ENCODE measurements around the gene NLRC5.

NLRC5 gene

GRCh38 chr16:57112403-57113041 lies 123.2 kb downstream of the NLRC5 start:
- H3K4me1 ChIP-seq (ENCODE audit: control insufficient read depth, insufficient read depth, low read length), result peaks cover 3% of the 10 kb centered on the region; the same call in 1 of the 2 replicates

GRCh38 chr16:57113042-57113453 lies 123.7 kb downstream of the NLRC5 start:
- no peaks in the 10 kb centered on the region for H3K9me3 ChIP-seq (ENCODE audit: control insufficient read depth, insufficient read depth, low read depth, low read length)
- peak; percentile 38; the same call in 1 of the 2 replicates for TF ChIP-seq ZNF768 (tag by site-specific recombination; IDR thresholded peaks at IDR 0.05)
- TF ChIP-seq ZNF791 (tag by site-specific recombination; IDR thresholded peaks at IDR 0.05), result no peak
- peaks cover 0 to 3% of the 10 kb centered on the region in 2 experiments; a peak in 1 of 3 replicates for H3K36me3 ChIP-seq (ENCODE audit: control insufficient read depth in 2 of 2, insufficient read depth in 1 of 2, low read length in 2 of 2)
- no peak overlapping the region for H3K27ac ChIP-seq (ENCODE audit: extremely low read depth, low read depth, low read length)
- no peak overlapping the region for H3K4me3 ChIP-seq (ENCODE audit: low read depth, low read length)
- H3K4me1 ChIP-seq (ENCODE audit: control insufficient read depth, insufficient read depth, low read length), result peaks cover 3% of the 10 kb centered on the region; the same call in 1 of the 2 replicates
- POLR2A ChIA-PET, result no interaction called here
- CTCF ChIA-PET, result no interaction called here

More at GRCh38 chr16:57112403-57113041, 123.2 kb downstream of the NLRC5 start:
- TF ChIP-seq ZNF449 (tag by site-specific recombination; IDR thresholded peaks at IDR 0.05) (no peak), KLF9 (tag by site-specific recombination; IDR thresholded peaks at IDR 0.05; ENCODE audit: low read depth) (no peak), ZNF785 (tag by site-specific recombination; IDR thresholded peaks at IDR 0.05) (no peak)
- no peaks in the 10 kb centered on the region for H3K9me3 ChIP-seq (ENCODE audit: control insufficient read depth, insufficient read depth, low read depth, low read length)
- CTCF ChIA-PET, result no interaction called here
- H3K4me3 ChIP-seq (ENCODE audit: low read depth, low read length), result no peak overlapping the region
- no peak overlapping the region for H3K27ac ChIP-seq (ENCODE audit: extremely low read depth, low read depth, low read length)
- POLR2A ChIA-PET, result no interaction called here
- H3K36me3 ChIP-seq (ENCODE audit: control insufficient read depth in 2 of 2, insufficient read depth in 1 of 2, low read length in 2 of 2), result peaks cover 0 to 3% of the 10 kb centered on the region in 2 experiments; a peak in 1 of 3 replicates

- H3K27ac ChIP-seq (ENCODE audit: extremely low read depth, low read depth, low read length), result no peak overlapping the region
- H3K4me3 ChIP-seq (ENCODE audit: low read depth, low read length), result no peak overlapping the region
- H3K4me1 ChIP-seq (ENCODE audit: control insufficient read depth, insufficient read depth, low read length), result no peaks in the 10 kb centered on the region
- peaks cover 0 to 3% of the 10 kb centered on the region in 2 experiments; a peak in 1 of 3 replicates for H3K36me3 ChIP-seq (ENCODE audit: control insufficient read depth in 2 of 2, insufficient read depth in 1 of 2, low read length in 2 of 2)
- ChIA-PET CTCF (no interaction called here), POLR2A (no interaction called here)
- H3K9me3 ChIP-seq (ENCODE audit: control insufficient read depth, insufficient read depth, low read depth, low read length), result no peaks in the 10 kb centered on the region
- TF ChIP-seq TSHZ1 (tag by site-specific recombination; IDR thresholded peaks at IDR 0.05; ENCODE audit: borderline replicate concordance) (no peak), ZNF768 (tag by site-specific recombination; IDR thresholded peaks at IDR 0.05) (peak; percentile 67; the same call in 1 of the 2 replicates), ZEB2 (tag by site-specific recombination; IDR thresholded peaks at IDR 0.05) (no peak)
Measured at GRCh38 chr16:57113664-57114063, 124.3 kb downstream of the NLRC5 start.

GRCh38 chr16:57115168-57115513 lies 125.8 kb downstream of the NLRC5 start:
- Histone ChIP-seq H3K27ac (ENCODE audit: extremely low read depth, low read depth, low read length) (no peak overlapping the region), H3K4me3 (ENCODE audit: low read depth, low read length) (no peak overlapping the region), H3K36me3 (ENCODE audit: control insufficient read depth in 2 of 2, insufficient read depth in 1 of 2, low read length in 2 of 2) (peaks cover 0 to 3% of the 10 kb centered on the region in 2 experiments; a peak in 1 of 3 replicates), H3K4me1 (ENCODE audit: control insufficient read depth, insufficient read depth, low read length) (no peaks in the 10 kb centered on the region), H3K9me3 (ENCODE audit: control insufficient read depth, insufficient read depth, low read depth, low read length) (no peaks in the 10 kb centered on the region)
- POLR2A ChIA-PET, result no interaction called here
- CTCF ChIA-PET, result interaction anchor here (0.6 kb wide), 1 partner anchor 71 kb away, joined by 4 read pairs; the partner anchor contains the start of genes PSME3IP1 and RSPRY1
- TF ChIP-seq HOXC10 (CRISPR knock-in tag; IDR thresholded peaks at IDR 0.05) (no peak), GLIS1 (tag by site-specific recombination; IDR thresholded peaks at IDR 0.05) (peak; percentile 29; the same call in 1 of the 2 replicates)
